Glomerular visceral epithelial cell (primary cell): Measurements from ENCODE around the gene CCDC60.
"Not testable (repeated sequence)": the region's sequence is repeated elsewhere in the genome, so short reads cannot be mapped to it uniquely, and the experiment has no call there.

Experiments
- DNase-seq: peaks from one replicate; pipeline ENCODE4 v3.0.0-alpha.2; 2016; ENCODE audit errors: extremely low spot score

Gene CCDC60

DNA sequence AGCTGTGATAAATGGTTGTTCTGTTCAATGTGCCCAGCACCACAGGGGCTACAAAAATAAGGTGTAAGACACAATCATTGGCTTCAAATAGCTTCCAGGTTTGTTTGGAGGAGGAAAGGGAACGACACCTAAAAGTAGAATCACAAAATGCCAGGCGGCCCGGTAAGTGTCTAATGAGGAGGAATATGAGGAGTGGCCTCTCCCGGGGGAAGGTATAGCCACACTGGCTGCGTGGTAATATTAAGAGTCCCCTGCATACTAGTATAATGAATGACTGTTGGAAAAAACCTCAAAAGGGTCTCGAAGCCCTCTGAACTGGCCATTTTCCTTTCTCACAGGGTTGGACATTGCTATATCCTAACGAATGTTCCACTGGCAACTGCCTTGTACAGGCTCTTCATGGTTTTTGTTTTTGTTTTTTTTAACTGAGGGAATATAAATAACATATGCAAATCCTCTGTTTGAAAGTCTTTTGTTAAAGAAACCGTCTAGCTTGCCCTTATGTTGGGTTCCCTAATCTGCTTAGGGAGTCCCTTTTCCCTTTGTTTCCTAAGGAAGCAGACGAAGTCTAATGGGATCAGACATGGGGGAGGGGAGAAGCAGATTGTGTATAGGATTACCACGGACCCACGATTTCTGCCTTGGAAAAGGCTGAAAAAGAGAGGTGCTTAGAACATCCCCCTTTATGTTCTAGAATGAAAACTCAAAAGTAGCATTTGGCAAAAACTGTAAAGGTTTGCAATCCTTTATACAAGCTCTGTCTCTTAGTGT is 4.2 kb downstream of the CCDC60 start:
- no peak for DNase-seq

DNA sequence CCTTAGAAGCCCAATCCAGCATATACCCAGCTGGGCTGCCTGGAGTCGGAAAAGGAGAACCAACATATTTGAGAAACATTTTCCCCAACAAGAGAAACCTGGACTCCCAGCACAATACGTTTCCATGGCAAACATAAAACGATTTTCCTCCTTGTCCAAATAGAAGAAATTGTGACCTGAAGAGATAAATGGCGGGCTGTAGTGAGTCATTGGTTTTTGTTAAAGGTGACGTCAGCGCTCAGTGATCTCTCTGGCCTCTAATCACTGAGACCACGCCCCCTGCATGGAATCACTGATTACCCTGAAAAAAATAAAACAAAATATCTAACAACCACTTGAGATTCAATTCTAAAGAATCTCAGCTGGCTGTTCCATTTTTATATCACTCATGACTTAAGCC is 6.0 kb downstream of the CCDC60 start:
- no peak for DNase-seq

DNA sequence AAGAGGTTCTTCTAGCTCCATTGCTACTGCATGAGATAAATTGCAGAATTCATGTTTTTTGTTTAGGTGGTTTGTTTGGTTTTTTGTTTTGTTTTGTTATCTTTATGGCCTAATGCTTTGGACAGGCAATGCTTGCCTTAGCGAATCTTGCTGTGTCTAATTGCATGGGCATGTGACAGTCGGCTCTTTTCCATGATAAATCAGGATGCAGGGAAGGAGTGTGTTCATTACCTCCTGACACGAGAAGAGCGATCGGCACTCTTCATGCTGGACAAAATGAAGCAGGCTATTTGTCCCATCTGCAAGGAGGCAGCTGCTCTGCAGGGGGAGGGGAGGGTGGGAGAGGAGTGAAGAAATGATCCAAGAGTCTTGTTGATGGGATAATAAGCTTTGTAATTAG is 6.5 kb downstream of the CCDC60 start:
- no peak for DNase-seq

GRCh38 chr12:119341988-119342387 is 7.5 kb downstream of the CCDC60 start:
- DNase-seq: no peak

GRCh38 chr12:119343130-119343529 is 8.6 kb downstream of the CCDC60 start:
- no peak for DNase-seq

DNA sequence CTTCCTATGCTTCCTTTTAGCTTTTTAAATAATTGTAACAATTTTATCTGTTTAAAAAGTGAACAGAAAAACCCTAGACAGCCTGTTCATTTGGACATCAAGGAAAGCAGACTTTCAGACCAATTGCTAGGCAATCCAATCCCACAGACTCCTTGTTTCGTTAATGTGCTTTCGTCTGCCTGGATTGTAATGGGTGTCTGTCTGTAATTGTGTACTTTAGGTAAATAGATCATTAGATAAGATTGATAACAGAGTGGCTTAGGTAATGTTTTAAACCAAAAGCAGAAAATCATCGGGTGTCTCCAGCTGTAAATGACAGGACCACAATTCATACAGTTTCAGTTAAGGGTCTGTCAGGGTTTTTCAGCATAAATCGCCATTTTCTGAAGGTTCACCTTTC is 19.6 kb downstream of the CCDC60 start:
- no peak for DNase-seq

DNA sequence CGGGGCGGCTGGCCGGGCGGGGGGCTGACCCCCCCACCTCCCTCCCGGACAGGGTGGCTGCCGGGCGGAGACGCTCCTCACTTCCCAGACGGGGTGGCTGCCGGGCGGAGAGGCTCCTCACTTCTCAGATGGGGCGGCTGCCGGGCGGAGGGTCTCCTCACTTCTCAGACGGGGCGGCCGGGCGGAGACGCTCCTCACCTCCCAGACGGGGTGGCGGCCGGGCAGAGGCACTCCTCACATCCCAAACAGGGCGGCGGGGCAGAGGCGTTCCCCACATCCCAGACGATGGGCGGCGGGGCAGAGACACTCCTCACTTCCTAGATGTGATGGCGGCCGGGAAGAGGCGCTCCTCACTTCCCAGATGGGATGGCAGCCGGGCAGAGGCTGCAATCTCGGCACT is 25.8 kb downstream of the CCDC60 start:
- DNase-seq: not testable (repeated sequence)

- no peak for DNase-seq
Observed at GRCh38 chr12:119363037-119363436, 28.5 kb downstream of the CCDC60 start.

- no peak for DNase-seq
Observed at GRCh38 chr12:119363490-119363889, 29.0 kb downstream of the CCDC60 start.

DNA sequence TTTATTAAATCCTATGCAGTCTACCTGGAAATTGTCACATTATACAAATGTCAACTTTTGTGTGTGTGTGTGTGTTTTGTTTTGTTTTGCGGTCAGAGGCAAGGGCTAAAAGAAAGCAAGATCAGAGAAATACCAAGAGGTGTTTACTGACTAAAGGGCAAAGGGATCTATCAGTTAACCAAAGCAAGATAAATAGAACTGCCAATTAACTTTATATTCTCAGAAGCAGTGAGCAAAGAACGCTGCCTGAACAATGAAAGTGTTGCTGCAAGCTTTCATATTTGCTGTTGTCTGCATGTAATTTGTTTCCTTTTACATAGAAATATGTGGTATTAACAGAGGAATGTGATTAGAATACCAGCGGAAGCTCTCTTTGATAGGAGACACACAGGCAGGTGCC is 30.9 kb downstream of the CCDC60 start:
- DNase-seq: no peak

DNA sequence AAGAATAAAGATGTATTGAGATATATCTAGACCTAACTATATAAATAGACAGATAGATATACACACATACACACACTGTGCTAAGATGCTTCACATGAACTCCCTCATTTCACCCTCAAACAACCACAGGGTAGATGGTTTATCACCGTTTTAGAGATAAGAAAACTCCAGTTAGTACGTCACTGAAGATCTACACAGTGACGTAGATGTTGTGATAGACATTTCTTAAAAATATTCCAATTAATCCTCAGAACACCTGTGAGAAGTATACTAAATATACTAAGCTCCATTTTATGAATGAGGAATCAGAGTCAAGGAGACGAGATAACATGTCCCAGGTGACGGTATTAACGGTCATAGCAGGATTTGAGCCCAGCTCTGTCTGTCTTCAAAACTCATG is 31.5 kb downstream of the CCDC60 start:
- no peak for DNase-seq

DNA sequence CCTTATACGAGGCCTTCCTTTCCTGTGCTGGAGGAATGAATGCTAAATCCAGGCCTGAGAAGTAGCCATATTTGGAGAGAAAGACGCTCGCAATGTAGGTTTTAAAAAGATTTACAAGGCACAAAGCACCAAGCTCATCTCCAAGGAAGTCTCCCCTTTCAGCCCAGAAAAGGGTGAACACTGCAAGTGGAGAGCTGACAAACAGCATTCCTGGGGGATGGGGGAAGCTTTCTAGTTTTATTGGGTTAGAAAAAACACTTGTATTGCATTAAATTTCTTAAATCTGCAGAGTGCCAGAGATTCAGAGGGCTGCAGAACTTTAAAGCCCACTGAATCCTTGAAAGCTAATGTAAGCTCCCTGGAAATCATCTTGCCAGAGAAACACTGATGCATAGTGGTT is 34.6 kb downstream of the CCDC60 start:
- no peak for DNase-seq

- DNase-seq: no peak
Observed at GRCh38 chr12:119369907-119370546, 35.5 kb downstream of the CCDC60 start.

DNA sequence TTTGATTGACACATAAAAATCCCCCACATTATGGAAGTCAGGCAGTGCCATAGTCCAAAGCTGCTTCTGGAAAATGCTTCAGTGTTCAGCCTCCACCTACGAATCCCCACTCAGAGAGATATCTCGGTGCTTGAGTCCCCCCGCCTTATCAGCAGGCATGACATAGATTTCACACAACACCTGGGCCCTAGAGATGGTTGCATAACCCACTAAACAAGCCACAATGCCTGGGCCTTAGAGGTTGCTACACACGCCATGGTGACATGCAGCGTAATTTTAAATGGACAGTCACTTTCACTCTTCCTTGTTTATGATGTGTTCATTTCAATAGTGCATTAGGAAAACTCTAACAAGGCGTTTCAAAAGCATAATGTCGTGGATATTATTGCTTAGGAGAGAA is 38.0 kb downstream of the CCDC60 start:
- no peak for DNase-seq

DNA sequence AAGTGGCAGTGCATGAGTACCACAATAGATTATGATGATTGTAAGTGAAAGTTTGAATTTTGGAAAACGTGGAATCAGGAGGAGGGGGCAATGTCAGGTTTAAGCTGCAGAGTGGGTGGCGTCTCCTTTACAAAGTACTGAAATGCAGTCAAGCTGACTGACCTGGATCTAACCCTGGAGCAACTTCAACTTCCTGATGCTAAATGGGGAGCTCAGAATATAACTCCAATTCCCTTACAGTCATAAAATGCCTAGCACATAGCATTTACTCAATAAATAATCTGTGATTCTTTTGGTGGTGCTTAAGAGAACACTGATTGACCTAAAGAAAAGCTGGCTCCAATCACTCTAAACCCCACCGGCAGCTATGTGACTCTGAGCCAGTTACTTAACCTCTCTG is 38.5 kb downstream of the CCDC60 start:
- no peak for DNase-seq

GRCh38 chr12:119373666-119374065 is 39.1 kb downstream of the CCDC60 start:
- DNase-seq: no peak

DNA sequence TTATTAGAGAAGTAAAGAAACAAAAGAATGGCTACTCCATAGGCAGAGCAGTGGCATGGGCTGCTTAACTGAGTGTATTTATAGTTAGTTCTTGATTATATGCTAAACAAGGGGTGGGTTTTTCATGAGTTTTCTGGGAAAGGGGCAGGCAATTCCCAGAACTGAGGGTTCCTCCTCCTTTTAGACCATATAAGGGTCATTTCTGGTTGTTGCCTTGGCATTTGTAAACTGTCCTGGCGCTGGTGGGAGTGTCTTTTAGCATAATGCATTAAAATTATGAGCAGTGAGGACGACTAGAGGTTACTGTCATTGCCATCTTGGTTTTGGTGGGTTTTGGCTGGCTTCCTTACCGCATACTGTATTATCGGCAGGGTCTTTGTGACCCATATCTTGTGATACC is 40.1 kb downstream of the CCDC60 start:
- no peak for DNase-seq

DNA sequence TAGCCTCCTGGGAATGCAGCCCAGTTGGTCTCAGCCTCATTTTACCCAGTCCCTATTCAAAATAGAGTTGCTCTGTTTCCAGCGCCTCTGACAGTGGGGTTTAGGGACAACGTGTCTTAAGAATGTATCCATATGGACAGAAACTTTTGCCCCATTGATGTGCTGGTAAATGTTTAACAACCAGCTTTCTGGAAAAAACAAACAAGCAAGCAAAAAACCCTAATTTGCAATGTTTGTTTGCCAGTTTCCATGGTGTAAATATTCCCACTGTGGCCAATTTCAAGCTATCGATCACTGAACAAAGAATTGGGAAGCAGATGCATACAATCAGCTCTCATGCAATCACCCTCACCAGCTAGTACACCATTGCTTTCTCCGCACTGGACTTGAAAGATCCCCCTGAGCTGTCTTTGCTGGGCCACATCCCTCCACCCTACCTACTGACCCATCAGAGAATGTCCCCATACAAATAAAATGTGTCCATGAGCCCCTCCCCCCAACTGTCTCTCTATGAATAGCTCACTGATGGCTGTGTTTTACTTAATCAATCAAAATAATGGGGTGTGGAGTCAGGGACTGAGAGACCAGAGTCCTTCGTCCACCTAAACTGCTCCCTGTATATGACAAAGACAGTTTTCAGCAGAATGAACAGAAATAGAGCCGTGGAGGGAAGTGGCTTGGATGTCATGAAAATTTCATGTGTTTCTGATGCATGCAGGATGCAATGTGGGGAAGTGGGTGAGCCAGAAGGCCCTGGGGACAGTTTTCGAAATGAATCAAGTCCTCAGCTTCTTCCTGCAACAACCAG is 40.8 kb downstream of the CCDC60 start:
- no peak for DNase-seq

DNA sequence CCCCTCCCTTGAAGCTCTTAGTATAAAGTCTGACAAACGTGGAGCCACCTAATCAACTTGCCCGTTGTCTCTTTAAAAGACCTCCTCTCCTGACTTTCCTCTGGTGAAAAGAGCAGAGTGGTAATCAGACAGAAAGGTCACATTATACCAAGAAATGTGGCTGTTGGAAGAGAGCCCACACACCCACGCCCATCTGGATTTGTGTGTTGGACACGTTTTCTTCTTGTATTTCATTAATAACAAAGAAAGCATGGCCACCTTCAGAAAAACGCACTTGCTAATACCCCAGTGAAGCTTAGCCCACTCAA is 41.3 kb downstream of the CCDC60 start:
- no peak for DNase-seq

- no peak for DNase-seq
Observed at GRCh38 chr12:119378903-119379302, 44.4 kb downstream of the CCDC60 start.

DNA sequence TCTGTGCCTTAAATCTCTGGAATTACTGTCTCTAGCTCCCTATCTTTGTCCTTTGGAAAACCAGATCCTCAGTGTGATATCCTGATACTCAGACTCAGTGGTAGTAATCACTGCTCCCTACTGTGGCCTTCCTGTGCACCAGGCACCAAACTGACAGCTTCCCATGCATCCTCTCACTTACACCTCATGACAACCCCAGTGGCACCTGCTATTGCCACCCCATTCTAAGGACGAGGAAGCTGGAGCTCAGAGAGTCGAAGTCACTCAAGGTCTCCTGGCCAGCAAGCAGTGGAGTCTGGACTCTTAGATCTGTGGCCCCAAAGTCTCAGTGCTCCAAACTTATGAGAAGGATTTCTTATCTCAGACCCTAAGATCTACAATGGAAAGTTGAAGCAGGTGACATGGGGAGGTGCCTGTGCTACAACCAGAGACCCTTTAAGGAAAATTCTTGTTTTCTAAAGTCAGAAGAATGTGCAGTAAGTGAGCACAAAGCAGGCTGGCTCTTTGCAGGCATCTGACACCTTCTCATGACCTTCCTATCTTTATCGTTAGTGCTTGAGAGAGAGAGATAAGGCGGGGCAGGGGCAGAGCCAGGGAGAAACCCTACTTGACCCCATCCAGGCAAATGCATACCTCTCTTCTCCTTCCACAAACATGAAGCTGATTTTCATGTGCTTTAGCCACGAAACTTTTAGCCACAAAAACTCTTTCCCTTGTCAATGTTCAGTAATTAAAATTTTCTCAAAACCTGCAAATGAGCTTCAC is 47.1 kb downstream of the CCDC60 start:
- DNase-seq: no peak

- DNase-seq: no peak
Observed at GRCh38 chr12:119383206-119383605, 48.7 kb downstream of the CCDC60 start.
